Loucy (cell line): ENCODE results near the gene KCNH1.
"Not testable (repeated sequence)": the region's sequence is repeated elsewhere in the genome, so short reads cannot be mapped to it uniquely, and the experiment has no call there.

Source experiments
- EZH2phosphoT487 ChIP-seq: fragments of 200-600 bp; IDR thresholded peaks from 2 replicates; pipeline ENCODE4 v1.6.1; 2018; ENCODE audit warnings: antibody characterized with exemption, mild to moderate bottlenecking, moderate library complexity, borderline replicate concordance
- TF ChIP-seq, protein P1 (sequence below): fragments of 200-600 bp; sonication (generic); conservative IDR thresholded peaks from 2 replicates; pipeline ENCODE4 v1.5.1; 2014; ENCODE audit warnings: mild to moderate bottlenecking, antibody characterized with exemption, low read length

DNA sequence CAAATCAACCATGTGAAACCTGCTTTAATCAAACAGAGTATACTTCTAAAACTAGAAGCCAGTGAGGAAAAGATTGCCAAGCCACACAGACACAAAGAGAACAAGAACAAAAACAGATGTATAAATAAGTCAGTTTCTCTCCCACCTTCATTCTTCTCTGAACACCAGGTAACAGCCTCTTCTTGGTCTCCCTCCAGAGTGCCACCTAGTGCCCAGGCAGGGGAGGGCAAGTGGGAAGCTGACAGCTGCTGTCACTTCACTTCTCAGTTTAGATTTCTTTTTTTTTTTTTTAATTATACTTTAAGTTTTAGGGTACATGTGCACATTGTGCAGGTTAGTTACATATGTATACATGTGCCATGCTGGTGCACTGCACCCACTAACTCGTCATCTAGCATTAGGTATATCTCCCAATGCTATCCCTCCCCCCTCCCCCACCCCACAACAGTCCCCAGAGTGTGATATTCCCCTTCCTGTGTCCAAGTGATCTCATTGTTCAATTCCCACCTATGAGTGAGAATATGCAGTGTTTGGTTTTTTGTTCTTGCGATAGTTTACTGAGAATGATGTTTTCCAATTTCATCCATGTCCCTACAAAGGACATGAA, 183.9 kb downstream of the KCNH1 start:
- not testable (repeated sequence) for TF ChIP-seq EZH2phosphoT487
- TF ChIP-seq, protein P1, sequence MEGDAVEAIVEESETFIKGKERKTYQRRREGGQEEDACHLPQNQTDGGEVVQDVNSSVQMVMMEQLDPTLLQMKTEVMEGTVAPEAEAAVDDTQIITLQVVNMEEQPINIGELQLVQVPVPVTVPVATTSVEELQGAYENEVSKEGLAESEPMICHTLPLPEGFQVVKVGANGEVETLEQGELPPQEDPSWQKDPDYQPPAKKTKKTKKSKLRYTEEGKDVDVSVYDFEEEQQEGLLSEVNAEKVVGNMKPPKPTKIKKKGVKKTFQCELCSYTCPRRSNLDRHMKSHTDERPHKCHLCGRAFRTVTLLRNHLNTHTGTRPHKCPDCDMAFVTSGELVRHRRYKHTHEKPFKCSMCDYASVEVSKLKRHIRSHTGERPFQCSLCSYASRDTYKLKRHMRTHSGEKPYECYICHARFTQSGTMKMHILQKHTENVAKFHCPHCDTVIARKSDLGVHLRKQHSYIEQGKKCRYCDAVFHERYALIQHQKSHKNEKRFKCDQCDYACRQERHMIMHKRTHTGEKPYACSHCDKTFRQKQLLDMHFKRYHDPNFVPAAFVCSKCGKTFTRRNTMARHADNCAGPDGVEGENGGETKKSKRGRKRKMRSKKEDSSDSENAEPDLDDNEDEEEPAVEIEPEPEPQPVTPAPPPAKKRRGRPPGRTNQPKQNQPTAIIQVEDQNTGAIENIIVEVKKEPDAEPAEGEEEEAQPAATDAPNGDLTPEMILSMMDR = peak; percentile 63
